ENCODE data around the gene SPIRE1.
"Not testable (repeated sequence)": the region's sequence is repeated elsewhere in the genome, so short reads cannot be mapped to it uniquely, and the experiment has no call there.

The SPIRE1 gene

GRCh38 chr18:12645254-12645653, 12.7 kb downstream of the SPIRE1 start:
- DNase-seq: no peak

DNA sequence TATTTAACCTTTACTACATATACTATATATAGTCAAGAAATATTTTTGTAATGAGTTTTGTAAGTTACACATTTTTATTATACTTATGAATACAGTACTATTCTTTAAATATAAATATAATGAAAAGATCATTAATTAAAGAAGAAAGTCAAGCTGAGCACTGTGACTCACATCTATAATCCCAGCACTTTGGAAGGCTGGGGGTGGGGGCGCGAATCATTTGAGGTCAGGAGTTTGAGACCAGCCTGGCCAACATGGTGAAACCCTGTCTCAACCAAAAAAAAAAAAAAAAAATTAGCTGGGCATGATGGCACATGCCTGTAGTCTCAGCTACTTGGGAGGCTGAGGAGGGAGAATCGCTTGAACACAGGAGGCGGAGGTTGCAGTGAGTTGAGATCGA, 14.2 kb downstream of the SPIRE1 start:
- DNase-seq: not testable (repeated sequence)

- no peak for DNase-seq
Measured at GRCh38 chr18:12640881-12641200, 17.1 kb downstream of the SPIRE1 start.

DNA sequence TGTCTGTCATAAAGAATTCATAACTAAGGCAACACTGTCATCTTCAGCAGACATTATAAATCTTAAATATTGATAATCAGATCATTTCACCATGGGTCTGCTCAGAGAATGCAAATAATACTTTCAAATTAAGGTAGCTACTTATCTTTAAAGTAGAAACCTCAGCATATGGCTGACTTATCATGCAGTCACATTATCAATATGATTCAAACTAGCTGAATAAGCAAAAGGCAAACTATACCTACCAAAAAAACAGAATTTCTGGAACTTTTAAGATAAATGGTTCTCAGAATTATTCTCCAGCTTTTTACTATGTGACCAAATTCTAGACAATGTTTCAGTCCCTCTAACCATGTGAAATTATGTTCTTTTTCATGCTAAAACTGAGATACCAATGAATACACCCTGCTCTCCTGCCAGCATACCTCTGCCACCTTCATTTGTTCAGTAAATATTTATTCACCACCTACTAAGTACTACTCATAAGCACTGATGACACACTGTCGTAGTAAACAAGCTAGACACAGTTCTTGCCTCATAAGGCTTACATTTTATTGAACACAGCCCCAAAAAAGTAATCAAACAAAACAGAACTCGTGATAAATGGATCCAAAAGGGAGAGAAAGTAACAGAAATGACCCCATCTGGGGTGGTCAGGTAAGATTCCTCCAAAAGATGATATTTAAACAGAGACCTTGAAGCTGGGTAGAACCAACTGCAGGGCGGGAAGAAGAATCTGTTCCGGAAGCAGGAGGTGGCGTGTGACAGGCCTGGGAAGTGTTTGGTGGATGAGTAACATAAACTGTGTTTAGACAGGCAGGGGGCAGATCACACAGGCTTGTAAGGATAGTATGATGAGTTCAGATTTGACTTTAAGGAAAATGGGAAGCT, 17.7 kb downstream of the SPIRE1 start:
- no peak for DNase-seq

DNA sequence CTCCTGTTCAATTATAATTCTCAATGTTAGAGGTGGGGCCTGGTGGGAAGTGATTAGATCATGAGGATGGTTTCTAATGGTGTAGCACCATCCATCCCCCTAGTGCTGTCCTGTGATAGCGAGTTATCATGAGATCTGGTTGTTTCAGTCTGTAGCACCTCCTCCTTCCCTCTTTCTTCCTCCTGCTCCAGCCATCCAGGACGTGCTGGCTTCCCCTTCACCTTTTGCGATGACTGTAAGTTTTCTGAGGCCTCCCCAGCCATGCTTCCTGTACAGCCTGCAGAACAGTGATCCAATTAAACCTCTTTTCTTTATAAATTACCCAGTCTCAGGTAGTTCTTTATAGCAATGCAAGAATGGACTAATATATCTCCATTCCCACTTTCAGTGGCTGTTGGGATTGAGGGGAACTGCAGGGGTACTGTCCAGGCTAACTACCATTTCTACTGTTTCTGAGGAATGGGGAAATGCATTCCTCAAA, 19.2 kb downstream of the SPIRE1 start:
- DNase-seq: no peak

- no peak for DNase-seq
Measured at GRCh38 chr18:12637901-12638643, 19.8 kb downstream of the SPIRE1 start.

GRCh38 chr18:12637393-12637792, 20.5 kb downstream of the SPIRE1 start:
- DNase-seq: no peak

DNA sequence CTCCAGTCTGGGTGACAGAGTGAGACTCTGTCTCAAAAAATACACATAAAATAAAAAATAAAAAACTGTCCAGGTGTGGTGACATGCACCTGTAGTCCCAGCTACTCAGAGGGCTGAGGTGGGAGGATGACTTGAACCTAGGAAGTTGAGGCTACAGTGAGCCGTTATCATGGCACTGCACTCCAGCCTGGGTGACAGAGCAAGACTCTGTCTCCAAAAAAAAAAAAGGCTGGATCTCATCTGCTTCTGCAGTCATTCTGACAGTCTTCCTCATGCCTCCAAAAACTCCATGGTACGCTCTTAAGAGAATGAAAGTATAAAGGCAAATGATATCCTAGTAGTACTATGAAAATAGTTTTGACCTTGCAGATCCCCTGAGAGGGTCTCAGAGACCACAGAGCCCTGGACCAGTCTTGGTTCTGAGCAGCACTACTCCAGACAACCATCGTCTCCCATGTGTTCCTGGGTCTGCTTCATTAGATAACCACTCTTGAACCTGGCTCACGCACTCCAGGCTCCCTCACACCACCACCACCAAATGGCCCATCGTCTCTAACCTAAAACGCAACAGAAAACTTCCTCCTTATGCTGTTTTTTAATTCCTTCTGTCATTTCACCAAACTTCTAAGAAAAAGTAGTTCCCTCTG, 26.0 kb downstream of the SPIRE1 start:
- DNase-seq: no peak

DNA sequence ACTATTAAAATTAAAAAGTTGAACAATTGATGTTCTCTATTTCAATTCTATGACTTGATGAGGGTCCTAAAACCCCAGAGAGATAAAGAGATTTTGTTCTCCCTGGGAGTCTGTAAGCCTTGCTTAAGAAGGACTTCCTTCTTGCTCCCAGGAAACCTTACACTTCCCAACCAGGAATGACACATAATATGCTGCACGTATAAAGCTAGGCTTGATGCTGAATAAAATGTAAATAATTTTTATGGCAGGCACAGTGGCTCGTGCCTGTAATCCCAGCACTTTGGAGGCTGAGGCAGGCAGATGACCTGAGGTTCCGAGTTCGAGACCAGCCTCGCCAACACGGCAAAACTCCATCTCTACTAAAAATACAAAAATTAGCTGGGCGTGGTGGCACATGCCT, 27.8 kb downstream of the SPIRE1 start:
- DNase-seq: no peak

- DNase-seq: no peak
Measured at GRCh38 chr18:12628706-12629702, 28.9 kb downstream of the SPIRE1 start.

- DNase-seq: not testable (repeated sequence)
Measured at GRCh38 chr18:12627199-12627598, 30.7 kb downstream of the SPIRE1 start.

- no peak for DNase-seq
Measured at GRCh38 chr18:12625241-12625640, 32.7 kb downstream of the SPIRE1 start.

DNA sequence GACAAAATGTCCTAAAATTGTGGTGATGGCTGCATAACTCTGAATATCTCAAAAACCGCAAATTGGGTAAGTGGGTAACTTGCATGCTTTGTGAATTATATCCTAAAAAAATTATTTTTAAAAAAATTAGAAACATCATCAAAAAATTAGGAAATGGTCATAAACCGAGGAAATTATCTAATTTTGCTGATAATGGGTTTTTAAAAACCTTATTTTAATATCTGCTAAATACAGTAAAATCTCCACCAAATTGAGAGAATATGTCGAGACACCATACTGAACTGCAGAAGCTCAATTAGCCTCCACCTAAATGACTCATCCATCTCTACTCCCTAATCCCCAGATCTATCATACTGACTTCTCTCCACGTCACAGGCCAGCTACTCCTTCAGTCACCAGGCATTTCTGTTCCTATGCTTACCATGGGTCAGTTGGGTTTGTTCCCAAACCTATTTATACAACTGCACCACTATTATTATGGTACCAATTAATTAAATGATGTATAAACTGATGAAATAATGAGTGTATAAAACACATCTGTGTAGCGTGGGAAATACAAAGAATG, 36.1 kb downstream of the SPIRE1 start:
- no peak for DNase-seq

GRCh38 chr18:12615748-12616147, 42.2 kb downstream of the SPIRE1 start:
- DNase-seq: no peak

- DNase-seq: no peak
Measured at GRCh38 chr18:12608301-12608700, 49.6 kb downstream of the SPIRE1 start.

DNA sequence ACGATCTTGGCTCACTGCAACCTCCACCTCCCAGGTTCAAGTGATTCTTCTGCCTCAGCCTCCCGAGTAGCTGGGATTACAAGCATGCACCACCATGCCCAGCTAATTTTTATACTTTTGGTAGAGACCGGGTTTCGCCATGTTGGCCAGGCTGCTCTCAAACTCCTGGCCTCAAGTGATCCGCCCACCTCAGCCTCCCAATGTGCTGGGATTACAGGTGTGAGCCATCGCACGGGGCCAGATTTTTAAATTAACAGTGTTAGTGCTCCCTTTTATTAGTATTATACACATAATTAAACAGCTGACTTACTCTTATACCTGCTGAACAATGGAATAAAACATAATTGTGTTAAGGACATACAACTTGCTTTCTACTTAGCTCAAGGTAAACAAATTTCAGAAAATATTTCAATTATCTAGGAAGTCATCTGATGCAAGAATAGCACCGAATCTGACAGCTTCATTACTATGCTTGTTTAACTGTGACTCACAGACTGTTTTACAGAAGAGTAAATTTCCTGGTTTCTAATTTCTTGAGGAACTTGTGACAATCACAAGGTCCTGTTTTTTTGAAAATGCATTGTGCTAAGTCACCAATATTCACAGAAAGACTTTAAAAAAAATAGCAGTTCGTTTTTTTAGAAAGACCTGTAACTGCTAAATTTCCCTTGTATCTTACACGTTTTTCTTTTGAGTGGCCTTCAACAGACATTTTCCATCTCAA, 51.2 kb downstream of the SPIRE1 start:
- DNase-seq: no peak

DNA sequence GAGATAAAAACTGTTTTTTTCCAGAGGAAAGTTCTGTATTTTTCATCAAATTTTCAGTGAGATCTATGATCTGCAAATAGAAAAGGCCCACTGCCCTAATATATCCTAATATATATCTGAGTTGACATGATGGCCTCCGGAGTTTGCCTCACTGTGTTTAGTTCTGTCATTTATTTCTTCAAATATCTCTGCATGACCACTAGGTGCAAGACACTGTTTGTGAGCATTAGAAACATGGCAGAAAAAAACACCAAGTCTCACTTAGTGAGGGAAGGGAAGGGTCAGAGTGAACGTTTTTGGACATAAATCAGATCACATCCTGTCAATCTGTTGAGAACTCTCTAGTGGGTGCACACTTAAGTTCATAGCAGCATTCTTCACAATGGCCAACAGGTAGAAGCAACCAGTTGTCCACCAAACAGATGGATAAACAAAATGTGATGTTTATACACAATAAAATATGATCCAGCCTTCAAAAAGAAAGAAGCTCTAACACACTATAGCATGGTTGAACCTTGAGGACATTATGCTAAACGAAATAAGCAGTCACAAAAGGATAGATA, 53.4 kb downstream of the SPIRE1 start:
- no peak for DNase-seq

DNA sequence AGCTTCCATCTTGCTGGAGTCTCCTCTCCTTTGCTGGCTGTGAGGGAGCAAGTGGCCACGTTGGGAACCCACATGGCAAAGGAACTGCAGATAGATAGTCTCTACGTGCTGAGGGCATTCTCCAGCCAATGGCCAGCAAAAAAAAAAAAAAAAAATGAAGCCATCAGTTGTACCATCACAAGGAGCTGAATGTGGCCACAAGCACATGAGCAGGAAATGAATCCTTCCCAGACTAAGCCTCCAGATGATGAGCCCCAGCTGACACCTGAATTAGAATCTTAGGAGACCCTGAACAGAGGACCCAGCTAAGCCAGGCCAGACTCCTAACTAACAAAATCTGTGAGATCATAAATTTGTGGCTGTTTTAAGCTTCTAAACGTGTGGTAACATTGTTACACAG, 57.9 kb downstream of the SPIRE1 start:
- no peak for DNase-seq

- DNase-seq: no peak
Measured at GRCh38 chr18:12599543-12599942, 58.4 kb downstream of the SPIRE1 start.

- DNase-seq: no peak
Measured at GRCh38 chr18:12598181-12598930, 59.6 kb downstream of the SPIRE1 start.

Measured in stimulated activated CD8-positive, alpha-beta memory T cell treated with anti-CD3 and anti-CD28 coated beads, Interleukin-4, amount 100 ng/mL, for 48 hours (primary cell).